Bronchial epithelial cell (primary cell): Measurements from ENCODE around the gene PDIA5. TPM values are rescaled to one million over a fixed set of nuclear protein-coding genes. Genes with fewer than 3 reads are reported as not detected.

Experiments
- DNase-seq: peaks from one replicate; pipeline ENCODE4 v3.0.0-alpha.2; 2010; ENCODE audit warnings: low read depth
- FAIRE-seq: peaks from 2 replicates; lab custom pipeline; 2011; peaks lifted over from hg19 to GRCh38; lab: Jason Lieb, UNC
- H3K27me3 ChIP-seq: 2 replicates; pipeline ENCODE4 v1.5.1; 2011; ENCODE audit warnings: low read length; ENCODE audit not compliant: control insufficient read depth, insufficient read depth
- H3K36me3 ChIP-seq: 2 replicates; pipeline ENCODE4 v1.5.1; 2011; ENCODE audit warnings: low read length; ENCODE audit not compliant: control insufficient read depth, insufficient read depth
- H3K4me3 ChIP-seq: 2 replicates; pipeline ENCODE4 v1.5.1; 2011; ENCODE audit warnings: mild to moderate bottlenecking, low read depth, low read length, control low read depth
- CTCF ChIP-seq: IDR thresholded peaks from 2 replicates; pipeline ENCODE4 v1.5.1; 2011; ENCODE audit warnings: mild to moderate bottlenecking, moderate library complexity, low read length, control low read depth, inconsistent platforms; ENCODE audit not compliant: insufficient read depth, severe bottlenecking
- total RNA-seq: library from RNA; depleted of rRNA; stranded (reverse); fragments of >200 nt; gene quantifications from 2 replicates; pipeline ENCODE4 v1.2.1, GENCODE V29; 2014

PDIA5 gene
- total RNA-seq, 1 donor from 2014 or later = 29.2 TPM

- H3K4me3 ChIP-seq = no peak overlapping the region
- no peaks in the 10 kb centered on the region for H3K36me3 ChIP-seq
- no peak for FAIRE-seq
- no peak for DNase-seq
- H3K27me3 ChIP-seq = peaks cover 30% of the 10 kb centered on the region
- TF ChIP-seq CTCF = no peak
Measured at GRCh38 chr3:123021996-123022510, 44.8 kb upstream of the PDIA5 start.

GRCh38 chr3:123024056-123024455, 42.8 kb upstream of the PDIA5 start:
- peaks cover 32% of the 10 kb centered on the region for H3K27me3 ChIP-seq
- DNase-seq (no peak), FAIRE-seq (no peak)
- TF ChIP-seq CTCF = no peak
- no peaks in the 10 kb centered on the region for H3K36me3 ChIP-seq
- no peak overlapping the region for H3K4me3 ChIP-seq

GRCh38 chr3:123025642-123026521, 40.9 kb upstream of the PDIA5 start:
- DNase-seq (no peak), FAIRE-seq (no peak)
- H3K27me3 ChIP-seq = peaks cover 40% of the 10 kb centered on the region
- no peak for TF ChIP-seq CTCF
- peak overlapping the region; percentile 32 for H3K4me3 ChIP-seq
- no peaks in the 10 kb centered on the region for H3K36me3 ChIP-seq

- peak overlapping the region; percentile 32 for H3K4me3 ChIP-seq
- FAIRE-seq (no peak), DNase-seq (no peak)
- no peak for TF ChIP-seq CTCF
- peaks cover 42% of the 10 kb centered on the region for H3K27me3 ChIP-seq
- no peaks in the 10 kb centered on the region for H3K36me3 ChIP-seq
Measured at GRCh38 chr3:123026565-123027291, 40.1 kb upstream of the PDIA5 start.

GRCh38 chr3:123027292-123028232, 39.3 kb upstream of the PDIA5 start, which contains the start of gene SEMA5B:
TSS of gene SEMA5B (minus strand) at chr3:123027763. CDS start at chr3:122961263, 66,500 bp downstream.
- Histone ChIP-seq H3K4me3 (peak within 1 kb of the TSS; percentile 32), H3K36me3 (no peaks in the 10 kb centered on the region), H3K27me3 (peaks cover 37% of the 10 kb centered on the region)
- TF ChIP-seq CTCF = peak; percentile 56
- no peak for FAIRE-seq
- DNase-seq = no peak
